Measurements from ENCODE around the gene FAAP20. TPM values are rescaled to one million over a fixed set of nuclear protein-coding genes. Genes with fewer than 3 reads are reported as not detected.
A peak's percentile ranks its signal among the peaks of the same experiment; 100 is the strongest.
"Not testable (repeated sequence)": the region's sequence is repeated elsewhere in the genome, so short reads cannot be mapped to it uniquely, and the experiment has no call there.

FAAP20 gene
- total RNA-seq, 2 donors from 2014 or later, result 43.4 to 61.8 TPM

DNA sequence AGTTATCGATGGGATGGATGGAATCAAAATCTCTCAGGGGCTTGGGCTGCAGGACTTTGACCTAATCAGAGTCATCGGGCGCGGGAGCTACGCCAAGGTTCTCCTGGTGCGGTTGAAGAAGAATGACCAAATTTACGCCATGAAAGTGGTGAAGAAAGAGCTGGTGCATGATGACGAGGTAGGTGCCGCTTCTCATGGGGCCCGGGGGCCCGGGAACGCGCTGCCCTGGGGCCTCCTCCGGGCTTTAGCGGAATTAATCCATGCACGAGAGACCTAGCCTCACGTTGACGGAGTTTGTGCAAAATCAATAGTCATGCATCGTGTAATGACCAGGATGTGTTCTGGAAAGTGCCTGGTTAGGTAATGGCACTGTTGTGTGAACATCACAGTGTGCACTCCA is 43.8 kb downstream of the FAAP20 start:
- ATAC-seq, result peak in 1 of 2 donors; percentile 16
- H3K27ac Mint-ChIP-seq, result peak overlapping the region in 1 of 2 donors; percentile 15
- no peak overlapping the region for H3K4me3 Mint-ChIP-seq

DNA sequence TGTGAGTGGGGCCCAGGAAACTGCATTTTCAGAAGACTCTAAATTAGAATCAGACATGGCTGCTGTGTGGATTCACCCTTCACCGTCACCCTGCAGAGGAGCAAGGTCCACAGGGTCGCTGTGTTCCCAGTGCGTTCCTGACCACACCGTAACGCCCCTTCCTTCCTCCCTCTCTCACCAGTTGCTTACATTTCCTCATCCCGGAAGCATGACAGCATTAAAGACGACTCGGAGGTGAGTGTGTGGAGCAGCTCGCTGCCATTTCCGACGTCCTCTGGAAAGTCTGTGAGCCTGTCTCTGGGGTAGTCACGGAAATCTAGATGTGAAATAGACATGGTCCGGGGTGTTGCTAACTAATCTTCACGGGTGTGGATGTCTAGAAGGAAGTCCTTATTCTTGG is 45.9 kb downstream of the FAAP20 start:
- H3K27ac Mint-ChIP-seq, result no peak overlapping the region
- H3K9me3 Mint-ChIP-seq, result no peaks in the 10 kb centered on the region
- DNase-seq (ENCODE audit: low spot score) (no peak), ATAC-seq (peak; percentile 65 to 78)
- no peaks in the 10 kb centered on the region for H3K27me3 Mint-ChIP-seq
- H3K36me3 Mint-ChIP-seq, result no peaks in the 10 kb centered on the region
- no peak overlapping the region for H3K4me3 Mint-ChIP-seq
- H3K4me1 Mint-ChIP-seq (ENCODE audit: low read depth in 2 of 2), result no peaks in the 10 kb centered on the region

More for the DNA sequence above, 43.8 kb downstream of the FAAP20 start:
- no peak for DNase-seq (ENCODE audit: low spot score)
- H3K36me3 Mint-ChIP-seq, result peaks cover 8% of the 10 kb centered on the region
- H3K27me3 Mint-ChIP-seq, result no peaks in the 10 kb centered on the region
- peaks cover 8% of the 10 kb centered on the region for H3K9me3 Mint-ChIP-seq
- peaks cover 5 to 8% of the 10 kb centered on the region in 2 donors for H3K4me1 Mint-ChIP-seq (ENCODE audit: low read depth in 2 of 2)

DNA sequence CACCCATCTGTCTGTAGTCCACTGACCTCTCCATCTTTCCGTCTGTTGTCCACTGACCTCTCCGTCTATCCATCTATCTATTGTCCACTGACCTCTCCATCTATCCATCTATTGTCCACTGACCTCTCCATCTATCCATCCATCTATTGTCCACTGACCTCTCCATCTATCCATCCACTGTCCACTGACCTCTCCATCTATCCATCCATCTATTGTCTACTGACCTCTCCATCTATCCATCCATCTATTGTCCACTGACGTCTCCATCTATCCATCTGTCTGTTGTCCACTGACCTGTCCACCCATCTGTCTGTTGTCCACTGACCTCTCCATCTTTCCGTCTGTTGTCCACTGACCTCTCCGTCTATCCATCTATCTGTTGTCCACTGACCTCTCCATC is 46.7 kb downstream of the FAAP20 start:
- not testable (repeated sequence) for H3K27me3 Mint-ChIP-seq; ATAC-seq; H3K36me3 Mint-ChIP-seq; H3K9me3 Mint-ChIP-seq; H3K4me3 Mint-ChIP-seq; H3K27ac Mint-ChIP-seq; DNase-seq (ENCODE audit: low spot score); H3K4me1 Mint-ChIP-seq (ENCODE audit: low read depth in 2 of 2)

DNA sequence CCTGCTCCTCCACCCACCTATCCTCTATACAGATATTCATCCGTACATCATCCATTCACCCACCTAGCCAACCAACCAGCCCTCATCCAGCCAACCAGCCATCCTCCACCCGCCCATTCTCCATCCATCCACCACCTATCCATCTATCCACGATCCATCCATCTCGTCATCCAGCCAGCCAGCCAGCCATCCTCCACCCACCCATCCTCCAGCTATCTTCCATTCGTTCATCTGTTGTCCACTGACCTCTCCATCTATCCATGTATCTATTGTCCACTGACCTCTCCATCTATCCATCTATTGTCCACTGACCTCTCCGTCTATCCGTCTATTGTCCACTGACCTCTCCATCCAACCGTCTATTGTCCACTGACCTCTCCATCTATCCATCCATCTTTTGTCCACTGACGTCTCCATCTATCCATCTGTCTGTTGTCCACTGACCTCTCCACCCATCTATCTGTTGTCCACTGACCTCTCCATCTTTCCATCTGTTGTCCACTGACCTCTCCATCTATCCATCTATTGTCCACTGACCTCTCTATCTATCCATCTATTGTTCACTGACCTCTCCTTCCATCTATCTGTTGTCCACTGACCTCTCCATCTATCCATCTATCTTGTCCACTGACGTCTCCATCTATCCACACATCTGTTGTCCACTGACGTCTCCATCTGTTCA is 47.6 kb downstream of the FAAP20 start:
- H3K36me3 Mint-ChIP-seq, result no peaks in the 10 kb centered on the region
- no peak for ATAC-seq
- H3K9me3 Mint-ChIP-seq, result no peaks in the 10 kb centered on the region
- H3K4me1 Mint-ChIP-seq (ENCODE audit: low read depth in 2 of 2), result no peaks in the 10 kb centered on the region
- H3K27ac Mint-ChIP-seq, result no peak overlapping the region
- DNase-seq (ENCODE audit: low spot score), result no peak
- no peaks in the 10 kb centered on the region for H3K27me3 Mint-ChIP-seq
- no peak overlapping the region for H3K4me3 Mint-ChIP-seq

DNA sequence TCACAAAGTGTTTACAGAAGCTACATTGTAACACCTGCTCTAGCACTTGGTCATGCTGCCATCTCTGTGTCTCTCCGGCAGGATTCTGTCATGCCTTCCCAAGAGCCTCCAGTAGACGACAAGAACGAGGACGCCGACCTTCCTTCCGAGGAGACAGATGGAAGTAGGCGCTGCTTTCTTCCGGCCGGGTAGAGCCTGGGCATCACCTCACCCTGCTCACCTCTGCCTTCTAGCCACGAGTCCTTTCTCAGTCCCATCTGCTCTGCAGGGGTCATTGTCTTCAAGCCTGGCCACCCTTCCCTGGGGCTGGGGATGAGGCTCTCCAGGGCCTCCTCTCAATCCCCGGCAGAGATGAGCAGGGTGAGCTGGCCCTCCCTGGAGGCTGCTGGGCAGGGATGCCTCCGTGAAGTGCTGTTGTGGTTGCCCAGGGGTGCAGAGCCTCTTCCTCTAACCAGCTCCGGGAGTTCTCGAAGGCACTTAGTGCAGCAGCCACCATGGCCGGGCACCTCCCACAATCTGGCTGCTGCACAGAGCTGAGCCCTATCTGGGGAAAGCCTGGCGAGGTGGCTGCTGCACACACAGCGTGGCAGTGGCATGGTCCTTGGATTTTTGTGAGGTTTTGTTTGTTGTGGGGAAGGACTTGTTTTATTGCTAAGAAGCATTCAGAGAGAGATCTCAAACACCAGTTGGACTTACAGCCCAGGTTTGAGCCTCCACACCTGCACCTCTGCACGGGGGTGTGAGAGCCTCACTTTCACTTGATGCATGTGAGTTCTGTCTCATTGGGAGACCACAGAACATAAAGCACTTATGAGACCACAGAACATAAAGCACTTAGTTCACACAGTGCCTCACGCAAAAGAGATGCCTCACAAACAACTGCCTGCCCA is 48.4 kb downstream of the FAAP20 start:
- H3K27me3 Mint-ChIP-seq, result no peaks in the 10 kb centered on the region
- H3K4me3 Mint-ChIP-seq, result no peak overlapping the region
- no peaks in the 10 kb centered on the region for H3K9me3 Mint-ChIP-seq
- DNase-seq (ENCODE audit: low spot score), result no peak
- H3K36me3 Mint-ChIP-seq, result no peaks in the 10 kb centered on the region
- H3K4me1 Mint-ChIP-seq (ENCODE audit: low read depth in 2 of 2), result no peaks in the 10 kb centered on the region
- no peak for ATAC-seq
- H3K27ac Mint-ChIP-seq, result no peak overlapping the region

DNA sequence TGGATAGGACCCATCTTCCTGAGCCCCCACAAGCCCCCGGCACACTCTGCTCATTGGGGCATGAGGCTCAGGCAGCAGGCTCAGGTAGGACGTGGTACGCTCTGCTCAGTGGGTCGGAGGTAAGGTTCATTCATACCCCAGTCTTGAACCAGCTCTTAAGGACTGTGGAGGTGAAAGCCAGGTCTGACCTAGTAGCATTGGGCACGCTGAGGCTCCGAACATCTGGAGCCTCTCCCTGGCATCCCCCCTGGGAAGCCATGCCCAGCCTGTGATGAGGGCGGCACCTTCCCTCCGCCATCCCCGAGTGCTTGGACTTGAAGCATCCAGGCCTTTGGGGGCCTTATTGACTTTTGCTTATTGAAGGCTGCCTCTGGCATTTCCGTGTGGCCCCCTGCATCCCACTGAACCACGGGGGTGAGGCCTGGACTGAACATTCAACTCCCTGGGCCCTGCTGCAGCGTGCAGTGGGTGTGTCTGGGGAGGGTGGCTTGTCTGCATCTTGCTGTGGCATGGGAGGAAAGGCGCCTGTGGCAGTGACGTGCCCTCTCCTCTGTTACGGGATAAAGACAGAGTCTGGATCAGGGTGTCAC is 50.0 kb downstream of the FAAP20 start:
- no peaks in the 10 kb centered on the region for H3K27me3 Mint-ChIP-seq
- ATAC-seq, result no peak
- H3K4me3 Mint-ChIP-seq, result no peak overlapping the region
- H3K4me1 Mint-ChIP-seq (ENCODE audit: low read depth in 2 of 2), result no peaks in the 10 kb centered on the region
- no peaks in the 10 kb centered on the region for H3K9me3 Mint-ChIP-seq
- no peaks in the 10 kb centered on the region for H3K36me3 Mint-ChIP-seq
- H3K27ac Mint-ChIP-seq, result no peak overlapping the region
- peak; percentile 48 for DNase-seq (ENCODE audit: low spot score)

DNA sequence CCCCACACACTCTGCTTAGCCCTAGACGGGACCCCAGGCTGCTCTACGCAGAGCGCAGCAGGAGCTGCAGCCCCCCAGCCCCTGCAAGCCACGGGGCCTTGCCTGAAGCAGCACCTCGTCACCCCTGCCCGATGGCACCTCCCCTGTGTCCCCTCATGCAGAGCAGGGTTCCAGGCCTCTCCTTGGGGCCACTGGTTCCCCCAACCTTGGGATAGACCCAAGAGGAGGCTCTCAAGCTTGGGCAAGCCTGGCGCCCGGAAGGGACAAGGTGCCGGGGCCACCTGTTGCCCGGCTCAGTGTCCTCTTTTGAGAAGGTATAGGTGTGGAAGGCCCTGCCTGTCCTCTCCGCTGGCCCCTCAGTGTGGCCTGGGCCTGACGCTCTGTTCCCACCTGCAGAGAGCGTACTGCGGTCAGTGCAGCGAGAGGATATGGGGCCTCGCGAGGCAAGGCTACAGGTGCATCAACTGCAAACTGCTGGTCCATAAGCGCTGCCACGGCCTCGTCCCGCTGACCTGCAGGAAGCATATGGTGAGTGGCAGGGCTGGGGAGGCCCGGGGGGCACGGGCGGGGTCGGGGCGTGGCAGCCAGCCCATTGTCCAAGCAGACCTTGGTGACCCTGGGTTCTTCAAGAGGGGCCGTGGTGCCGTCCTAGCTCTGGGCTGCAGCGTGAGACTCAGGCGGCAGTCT is 50.6 kb downstream of the FAAP20 start:
- Mint-ChIP-seq H3K27ac (no peak overlapping the region), H3K4me1 (ENCODE audit: low read depth in 2 of 2) (no peaks in the 10 kb centered on the region), H3K36me3 (no peaks in the 10 kb centered on the region), H3K27me3 (no peaks in the 10 kb centered on the region), H3K9me3 (no peaks in the 10 kb centered on the region), H3K4me3 (no peak overlapping the region)
- ATAC-seq (peak in 1 of 2 donors; percentile 10), DNase-seq (ENCODE audit: low spot score) (peak; percentile 49)

DNA sequence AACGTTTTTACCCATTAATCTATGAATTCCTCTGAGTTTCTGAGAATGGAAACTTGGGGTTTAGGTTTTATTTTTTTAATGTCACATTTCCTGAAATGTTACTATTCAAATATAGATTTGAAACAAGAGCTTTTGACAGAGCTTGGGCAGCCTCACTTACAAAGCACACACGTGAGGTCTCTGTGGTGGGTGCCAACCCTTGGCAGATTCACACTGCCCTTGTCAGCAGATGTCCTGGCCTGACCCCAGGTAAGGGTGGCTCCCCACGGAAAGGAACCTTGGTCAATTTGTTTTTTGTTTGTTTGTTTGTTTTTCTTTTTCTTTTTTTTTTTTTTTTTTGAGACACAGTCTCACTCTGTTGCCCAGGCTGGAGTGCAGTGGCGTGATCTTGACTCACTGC is 53.5 kb downstream of the FAAP20 start:
- no peak overlapping the region for H3K4me3 Mint-ChIP-seq
- peak; percentile 8 for DNase-seq (ENCODE audit: low spot score)
- no peaks in the 10 kb centered on the region for H3K27me3 Mint-ChIP-seq
- no peaks in the 10 kb centered on the region for H3K4me1 Mint-ChIP-seq (ENCODE audit: low read depth in 2 of 2)
- no peaks in the 10 kb centered on the region for H3K9me3 Mint-ChIP-seq
- H3K27ac Mint-ChIP-seq, result no peak overlapping the region
- ATAC-seq, result no peak
- no peaks in the 10 kb centered on the region for H3K36me3 Mint-ChIP-seq

Other genes with a start within 250 kb of the FAAP20 start
- gene CFAP74, start 191.0 kb downstream of the FAAP20 start, total RNA-seq, result not detected
- gene GABRD, start 175.4 kb downstream of the FAAP20 start, total RNA-seq, result not detected
- gene PRKCZ, start 144.4 kb downstream of the FAAP20 start, total RNA-seq, result 10 to 100 TPM; 10.8 to 13.2 TPM
- gene SKI, start 33.5 kb upstream of the FAAP20 start, total RNA-seq, result 10 to 100 TPM; 16.5 to 42.7 TPM
- 1 to 10 TPM; 4.0 to 7.5 TPM for gene MORN1, start 196.8 kb upstream of the FAAP20 start, total RNA-seq
- gene RER1, start 197.1 kb upstream of the FAAP20 start, total RNA-seq, result 100 to 1,000 TPM; 139 to 161 TPM
- 10 to 100 TPM; 10.7 to 18.9 TPM for gene PEX10, start 217.8 kb upstream of the FAAP20 start, total RNA-seq

Measured in natural killer cell treated with Interleukin-12 subunit alpha and Interleukin-12 subunit beta and Interleukin-15 and Interleukin-18, amount 100 ng/mL, for 72 hours (primary cell).